ENCODE measurements around the gene CDK17.
"Not testable (repeated sequence)": the region's sequence is repeated elsewhere in the genome, so short reads cannot be mapped to it uniquely, and the experiment has no call there.

The CDK17 gene

GRCh38 chr12:96419576-96420276 lies 19.5 kb upstream of the CDK17 start:
- H3K27ac ChIP-seq (ENCODE audit: low read depth in 2 of 2, low read length in 2 of 2) = no peak overlapping the region
- no peak overlapping the region for H3K9ac ChIP-seq (ENCODE audit: low read depth in 1 of 2, low read length in 2 of 2)
- H3K36me3 ChIP-seq (ENCODE audit: control insufficient read depth in 2 of 2, insufficient read depth in 2 of 2, low read length in 2 of 2) = no peaks in the 10 kb centered on the region
- H3K4me1 ChIP-seq (ENCODE audit: control insufficient read depth in 2 of 2, insufficient read depth in 2 of 2, low read length in 2 of 2) = no peaks in the 10 kb centered on the region
- H3K9me3 ChIP-seq (ENCODE audit: control insufficient read depth in 2 of 2, low read length in 2 of 2) = no peaks in the 10 kb centered on the region
- no peaks in the 10 kb centered on the region for H3K27me3 ChIP-seq (ENCODE audit: control insufficient read depth in 2 of 2, insufficient read depth in 2 of 2, low read length in 2 of 2)
- no peak overlapping the region for H3K4me3 ChIP-seq (ENCODE audit: low read length in 2 of 2)

GRCh38 chr12:96417688-96418087 lies 17.4 kb upstream of the CDK17 start:
- not testable (repeated sequence) for H3K9me3 ChIP-seq (ENCODE audit: control insufficient read depth in 2 of 2, low read length in 2 of 2); H3K4me1 ChIP-seq (ENCODE audit: control insufficient read depth in 2 of 2, insufficient read depth in 2 of 2, low read length in 2 of 2)

GRCh38 chr12:96416033-96416799 lies 16.0 kb upstream of the CDK17 start:
- Histone ChIP-seq H3K36me3 (ENCODE audit: control insufficient read depth in 2 of 2, insufficient read depth in 2 of 2, low read length in 2 of 2) (no peaks in the 10 kb centered on the region), H3K4me3 (ENCODE audit: low read length in 2 of 2) (no peak overlapping the region), H3K9me3 (ENCODE audit: control insufficient read depth in 2 of 2, low read length in 2 of 2) (no peaks in the 10 kb centered on the region), H3K9ac (ENCODE audit: low read depth in 1 of 2, low read length in 2 of 2) (no peak overlapping the region), H3K27ac (ENCODE audit: low read depth in 2 of 2, low read length in 2 of 2) (no peak overlapping the region), H3K27me3 (ENCODE audit: control insufficient read depth in 2 of 2, insufficient read depth in 2 of 2, low read length in 2 of 2) (no peaks in the 10 kb centered on the region), H3K4me1 (ENCODE audit: control insufficient read depth in 2 of 2, insufficient read depth in 2 of 2, low read length in 2 of 2) (no peaks in the 10 kb centered on the region)

More at GRCh38 chr12:96417688-96418087, 17.4 kb upstream of the CDK17 start:
- not testable (repeated sequence) for H3K36me3 ChIP-seq (ENCODE audit: control insufficient read depth in 2 of 2, insufficient read depth in 2 of 2, low read length in 2 of 2); H3K9ac ChIP-seq (ENCODE audit: low read depth in 1 of 2, low read length in 2 of 2); H3K4me3 ChIP-seq (ENCODE audit: low read length in 2 of 2); H3K27ac ChIP-seq (ENCODE audit: low read depth in 2 of 2, low read length in 2 of 2); H3K27me3 ChIP-seq (ENCODE audit: control insufficient read depth in 2 of 2, insufficient read depth in 2 of 2, low read length in 2 of 2)

GRCh38 chr12:96414637-96415036 lies 14.4 kb upstream of the CDK17 start:
- H3K27ac ChIP-seq (ENCODE audit: low read depth in 2 of 2, low read length in 2 of 2) = no peak overlapping the region
- H3K4me3 ChIP-seq (ENCODE audit: low read length in 2 of 2) = no peak overlapping the region
- no peaks in the 10 kb centered on the region for H3K36me3 ChIP-seq (ENCODE audit: control insufficient read depth in 2 of 2, insufficient read depth in 2 of 2, low read length in 2 of 2)
- no peaks in the 10 kb centered on the region for H3K4me1 ChIP-seq (ENCODE audit: control insufficient read depth in 2 of 2, insufficient read depth in 2 of 2, low read length in 2 of 2)
- H3K9me3 ChIP-seq (ENCODE audit: control insufficient read depth in 2 of 2, low read length in 2 of 2) = no peaks in the 10 kb centered on the region
- no peaks in the 10 kb centered on the region for H3K27me3 ChIP-seq (ENCODE audit: control insufficient read depth in 2 of 2, insufficient read depth in 2 of 2, low read length in 2 of 2)
- no peak overlapping the region for H3K9ac ChIP-seq (ENCODE audit: low read depth in 1 of 2, low read length in 2 of 2)

GRCh38 chr12:96412431-96412830 lies 12.2 kb upstream of the CDK17 start:
- Histone ChIP-seq H3K27ac (ENCODE audit: low read depth in 2 of 2, low read length in 2 of 2) (no peak overlapping the region), H3K9me3 (ENCODE audit: control insufficient read depth in 2 of 2, low read length in 2 of 2) (no peaks in the 10 kb centered on the region), H3K4me1 (ENCODE audit: control insufficient read depth in 2 of 2, insufficient read depth in 2 of 2, low read length in 2 of 2) (no peaks in the 10 kb centered on the region), H3K27me3 (ENCODE audit: control insufficient read depth in 2 of 2, insufficient read depth in 2 of 2, low read length in 2 of 2) (no peaks in the 10 kb centered on the region), H3K4me3 (ENCODE audit: low read length in 2 of 2) (no peak overlapping the region), H3K9ac (ENCODE audit: low read depth in 1 of 2, low read length in 2 of 2) (no peak overlapping the region), H3K36me3 (ENCODE audit: control insufficient read depth in 2 of 2, insufficient read depth in 2 of 2, low read length in 2 of 2) (no peaks in the 10 kb centered on the region)

- H3K9me3 ChIP-seq (ENCODE audit: control insufficient read depth in 2 of 2, low read length in 2 of 2) = no peaks in the 10 kb centered on the region
- no peaks in the 10 kb centered on the region for H3K36me3 ChIP-seq (ENCODE audit: control insufficient read depth in 2 of 2, insufficient read depth in 2 of 2, low read length in 2 of 2)
- no peak overlapping the region for H3K4me3 ChIP-seq (ENCODE audit: low read length in 2 of 2)
- H3K27me3 ChIP-seq (ENCODE audit: control insufficient read depth in 2 of 2, insufficient read depth in 2 of 2, low read length in 2 of 2) = no peaks in the 10 kb centered on the region
- no peak overlapping the region for H3K9ac ChIP-seq (ENCODE audit: low read depth in 1 of 2, low read length in 2 of 2)
- no peaks in the 10 kb centered on the region for H3K4me1 ChIP-seq (ENCODE audit: control insufficient read depth in 2 of 2, insufficient read depth in 2 of 2, low read length in 2 of 2)
- no peak overlapping the region for H3K27ac ChIP-seq (ENCODE audit: low read depth in 2 of 2, low read length in 2 of 2)
Observed at GRCh38 chr12:96409731-96410130, 9.5 kb upstream of the CDK17 start.

- Histone ChIP-seq H3K4me1 (ENCODE audit: control insufficient read depth in 2 of 2, insufficient read depth in 2 of 2, low read length in 2 of 2) (no peaks in the 10 kb centered on the region), H3K4me3 (ENCODE audit: low read length in 2 of 2) (no peak overlapping the region), H3K9me3 (ENCODE audit: control insufficient read depth in 2 of 2, low read length in 2 of 2) (no peaks in the 10 kb centered on the region), H3K9ac (ENCODE audit: low read depth in 1 of 2, low read length in 2 of 2) (no peak overlapping the region), H3K27ac (ENCODE audit: low read depth in 2 of 2, low read length in 2 of 2) (no peak overlapping the region), H3K36me3 (ENCODE audit: control insufficient read depth in 2 of 2, insufficient read depth in 2 of 2, low read length in 2 of 2) (no peaks in the 10 kb centered on the region), H3K27me3 (ENCODE audit: control insufficient read depth in 2 of 2, insufficient read depth in 2 of 2, low read length in 2 of 2) (no peaks in the 10 kb centered on the region)
Observed at GRCh38 chr12:96408993-96409392, 8.8 kb upstream of the CDK17 start.

GRCh38 chr12:96407429-96408097 lies 7.3 kb upstream of the CDK17 start:
- H3K36me3 ChIP-seq (ENCODE audit: control insufficient read depth in 2 of 2, insufficient read depth in 2 of 2, low read length in 2 of 2); H3K9me3 ChIP-seq (ENCODE audit: control insufficient read depth in 2 of 2, low read length in 2 of 2); H3K9ac ChIP-seq (ENCODE audit: low read depth in 1 of 2, low read length in 2 of 2); H3K4me1 ChIP-seq (ENCODE audit: control insufficient read depth in 2 of 2, insufficient read depth in 2 of 2, low read length in 2 of 2); H3K27me3 ChIP-seq (ENCODE audit: control insufficient read depth in 2 of 2, insufficient read depth in 2 of 2, low read length in 2 of 2); H3K4me3 ChIP-seq (ENCODE audit: low read length in 2 of 2): not testable (repeated sequence)
- peak overlapping the region; percentile 20 to 53 for H3K27ac ChIP-seq (ENCODE audit: low read depth in 2 of 2, low read length in 2 of 2)

- H3K36me3 ChIP-seq (ENCODE audit: control insufficient read depth in 2 of 2, insufficient read depth in 2 of 2, low read length in 2 of 2) = no peaks in the 10 kb centered on the region
- H3K27me3 ChIP-seq (ENCODE audit: control insufficient read depth in 2 of 2, insufficient read depth in 2 of 2, low read length in 2 of 2) = no peaks in the 10 kb centered on the region
- no peaks in the 10 kb centered on the region for H3K4me1 ChIP-seq (ENCODE audit: control insufficient read depth in 2 of 2, insufficient read depth in 2 of 2, low read length in 2 of 2)
- H3K9ac ChIP-seq (ENCODE audit: low read depth in 1 of 2, low read length in 2 of 2) = no peak overlapping the region
- no peaks in the 10 kb centered on the region for H3K9me3 ChIP-seq (ENCODE audit: control insufficient read depth in 2 of 2, low read length in 2 of 2)
- H3K27ac ChIP-seq (ENCODE audit: low read depth in 2 of 2, low read length in 2 of 2) = no peak overlapping the region
- no peak overlapping the region for H3K4me3 ChIP-seq (ENCODE audit: low read length in 2 of 2)
Observed at GRCh38 chr12:96404696-96405095, 4.5 kb upstream of the CDK17 start.

GRCh38 chr12:96403870-96404269 lies 3.6 kb upstream of the CDK17 start:
- H3K4me3 ChIP-seq (ENCODE audit: low read length in 2 of 2) = no peak overlapping the region
- H3K27me3 ChIP-seq (ENCODE audit: control insufficient read depth in 2 of 2, insufficient read depth in 2 of 2, low read length in 2 of 2) = no peaks in the 10 kb centered on the region
- no peak overlapping the region for H3K27ac ChIP-seq (ENCODE audit: low read depth in 2 of 2, low read length in 2 of 2)
- no peaks in the 10 kb centered on the region for H3K36me3 ChIP-seq (ENCODE audit: control insufficient read depth in 2 of 2, insufficient read depth in 2 of 2, low read length in 2 of 2)
- no peaks in the 10 kb centered on the region for H3K4me1 ChIP-seq (ENCODE audit: control insufficient read depth in 2 of 2, insufficient read depth in 2 of 2, low read length in 2 of 2)
- H3K9me3 ChIP-seq (ENCODE audit: control insufficient read depth in 2 of 2, low read length in 2 of 2) = no peaks in the 10 kb centered on the region
- no peak overlapping the region for H3K9ac ChIP-seq (ENCODE audit: low read depth in 1 of 2, low read length in 2 of 2)
